Measurements from ENCODE around the gene IFT122. TPM values are rescaled to one million over a fixed set of nuclear protein-coding genes. Genes with fewer than 3 reads are reported as not detected.

The IFT122 gene
- total and polyA plus RNA-seq, 2 donors (not counting 3 experiments of a cell fraction or from before 2014, with no cell fraction given), result 38.4 to 41.7 TPM

DNA sequence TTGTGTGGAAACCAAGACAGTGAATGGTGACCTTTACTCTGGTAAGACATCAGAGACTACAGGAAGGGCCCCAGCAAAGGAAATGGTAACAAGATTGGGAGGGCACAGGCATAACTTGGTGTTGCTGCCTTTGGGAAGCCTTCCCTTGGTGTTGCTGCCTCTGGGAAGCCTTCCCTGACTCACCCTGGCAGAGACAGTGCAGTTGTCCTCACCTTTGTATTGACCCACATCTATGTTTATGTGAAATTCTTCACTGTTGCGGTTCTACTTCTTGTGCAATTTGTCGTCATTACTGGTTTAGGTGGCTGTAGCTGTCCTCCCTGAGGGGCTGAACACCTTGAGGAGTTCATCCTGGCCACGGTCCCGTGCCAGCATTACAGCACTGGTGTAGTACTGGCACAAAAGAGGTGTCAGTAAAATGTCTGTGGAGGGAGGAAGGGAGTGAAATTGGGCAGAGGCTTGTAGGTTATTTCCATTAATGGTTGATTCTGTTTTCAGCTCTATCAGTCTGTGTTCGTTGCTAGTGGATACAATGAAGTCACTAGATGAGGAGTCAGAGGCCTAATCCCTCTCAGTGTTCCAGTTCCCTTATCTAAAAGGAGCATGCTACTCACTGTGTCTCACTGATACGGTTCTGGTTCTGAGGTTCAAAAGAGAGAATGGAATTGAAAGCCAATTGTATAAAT is 21.6 kb downstream of the IFT122 start:
- no peaks in the 10 kb centered on the region for H3K27me3 ChIP-seq (ENCODE audit: control insufficient read depth in 2 of 2, insufficient read depth in 2 of 2, low read length in 2 of 2)
- no peak for FAIRE-seq
- no peaks in the 10 kb centered on the region for H4K20me1 ChIP-seq (replicated peaks; ENCODE audit: control insufficient read depth, extremely low read depth, insufficient read depth, low read length)
- no peak for DNase-seq (ENCODE audit: low read depth, low spot score)
- no peak overlapping the region for H2AFZ ChIP-seq (ENCODE audit: low read depth, low read length)
- H3K4me1 ChIP-seq (ENCODE audit: control insufficient read depth, extremely low read depth, insufficient read depth, low read length), result no peaks in the 10 kb centered on the region
- dilution Hi-C loops (cut with MboI; ENCODE audit: extremely low pct_ligation_motif_present, low sequenced_read_pairs), result no loop called here
- no peaks in the 10 kb centered on the region for H3K79me2 ChIP-seq (ENCODE audit: control insufficient read depth, insufficient read depth, low read length)
- intact Hi-C loops (cut with micrococcal nuclease), result no loop called here
- no peak overlapping the region for H3K27ac ChIP-seq (ENCODE audit: insufficient read depth, low read depth, low read length)
- no peak overlapping the region for H3K9ac ChIP-seq (replicated peaks; ENCODE audit: extremely low read depth, insufficient read depth, low read length)
- ChIA-PET POLR2A (no interaction called here), CTCF (interaction anchor here (0.8 to 1.2 kb wide), 2 partner anchors 78 to 94 kb away, joined by 3 read pairs; no protein-coding TSS in a partner anchor)
- no peak for TF ChIP-seq POLR2AphosphoS5 (IDR thresholded peaks at IDR 0.05; ENCODE audit: insufficient read depth, low read depth, low read length)
- TF ChIP-seq, protein P1, sequence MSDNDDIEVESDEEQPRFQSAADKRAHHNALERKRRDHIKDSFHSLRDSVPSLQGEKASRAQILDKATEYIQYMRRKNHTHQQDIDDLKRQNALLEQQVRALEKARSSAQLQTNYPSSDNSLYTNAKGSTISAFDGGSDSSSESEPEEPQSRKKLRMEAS (IDR thresholded peaks at IDR 0.05; ENCODE audit: insufficient read depth, insufficient read length), result no peak
- no peak for TF ChIP-seq POLR2A (IDR thresholded peaks at IDR 0.05; ENCODE audit: low read depth, low read length)
- TF ChIP-seq MYC (IDR thresholded peaks at IDR 0.05; ENCODE audit: low read depth, low read length), result no peak
- no peak for TF ChIP-seq EZH2 (IDR thresholded peaks at IDR 0.05; ENCODE audit: borderline replicate concordance, low read depth, low read length, severe bottlenecking)
- TF ChIP-seq JUN (IDR thresholded peaks at IDR 0.05; ENCODE audit: borderline replicate concordance, insufficient read depth, insufficient read length, low read depth), result no peak
- TF ChIP-seq CTCF (IDR thresholded peaks at IDR 0.05; ENCODE audit: extremely low read depth in 1 of 2, insufficient read depth in 1 of 2, low read depth in 1 of 2, low read length in 2 of 2), result no peak
- no peak for TF ChIP-seq FOS (IDR thresholded peaks at IDR 0.05; ENCODE audit: borderline replicate concordance, insufficient read depth, low read length)
- no peak for TF ChIP-seq GATA2 (IDR thresholded peaks at IDR 0.05; ENCODE audit: insufficient read depth, insufficient read length, low read depth, low read length)
- BruUV-seq (replicated peaks), result no TSS peak
- H3K36me3 ChIP-seq (ENCODE audit: control insufficient read depth in 2 of 2, extremely low read depth in 1 of 2, insufficient read depth in 2 of 2, low read length in 2 of 2), result peaks cover 0 to 6% of the 10 kb centered on the region in 2 experiments
- H3K4me3 ChIP-seq (replicated peaks in 1 of 3; ENCODE audit: insufficient read depth in 1 of 3, low read depth in 1 of 3, low read length in 3 of 3), result no peak overlapping the region
- H3K4me2 ChIP-seq (ENCODE audit: insufficient read depth, low read length), result no peak overlapping the region
- H3K9me1 ChIP-seq (replicated peaks; ENCODE audit: control insufficient read depth, extremely low read depth, insufficient read depth, low read length), result no peaks in the 10 kb centered on the region
- no peaks in the 10 kb centered on the region for H3K9me3 ChIP-seq (replicated peaks; ENCODE audit: control insufficient read depth, insufficient read depth, low read length)

All from endothelial cell of umbilical vein (primary cell).